Transverse colon (tissue), 4 donors: ENCODE results near the gene SPIRE2.

ENCODE experiments used
- EP300 ChIP-seq: sonication (generic); formaldehyde crosslinking; IDR thresholded peaks from one replicate; pipeline ENCODE4 v1.6.1; 2017; ENCODE audit warnings: antibody characterized with exemption, low read depth
- POLR2A ChIP-seq: fragments of 450-650 bp; IDR thresholded peaks from one replicate; pipeline ENCODE4 v1.6.1; 2016; ENCODE audit warnings: antibody characterized with exemption, mild to moderate bottlenecking, moderate library complexity
- POLR2AphosphoS5 ChIP-seq, 3 donors: sonication (generic); formaldehyde crosslinking; IDR thresholded peaks; one replicate each; pipeline ENCODE4 v1.6.1; 2016; ENCODE audit warnings: antibody characterized with exemption in 3 of 3
- TF ChIP-seq, protein P1 (sequence below), 5 experiments: fragments of 200-600 bp in 3 of 5; fragments of 450-650 bp in 2 of 5; sonication (generic) in 3 of 5; IDR thresholded peaks; 1 replicate in 2 of 5; 2 replicates in 3 of 5; pipeline ENCODE4 v1.5.1; 2016 to 2017; ENCODE audit warnings: antibody characterized with exemption in 5 of 5, inconsistent platforms in 3 of 5, mild to moderate bottlenecking in 2 of 5, moderate library complexity in 1 of 5

DNA sequence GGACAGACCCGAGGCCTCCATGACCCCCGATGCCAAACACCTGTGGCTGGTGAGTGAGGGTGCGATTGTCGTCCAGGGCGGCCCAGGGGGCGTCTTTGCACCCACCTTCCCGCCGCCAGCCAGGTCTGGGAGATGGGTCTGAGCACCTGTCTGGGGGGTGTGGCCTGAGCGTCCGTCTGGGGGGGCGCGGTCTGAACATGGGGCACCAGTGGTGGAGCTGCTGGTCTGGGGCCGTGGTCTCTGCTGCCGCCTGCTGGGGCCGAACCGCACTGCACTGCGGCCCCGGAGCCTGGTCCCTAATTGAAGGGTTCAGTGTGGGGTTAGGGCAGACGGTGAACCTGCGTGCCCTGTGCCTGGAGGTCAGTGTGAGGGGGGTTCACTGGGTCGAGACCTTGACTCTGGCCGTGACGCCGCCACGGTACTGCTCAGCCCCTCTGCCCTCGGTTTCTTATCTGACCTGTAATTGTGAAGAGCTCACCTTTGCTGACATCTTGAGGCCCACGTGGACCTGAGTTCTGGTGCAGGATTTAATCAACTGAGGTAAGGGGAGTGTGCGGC, 32.6 kb downstream of the SPIRE2 start:
- TF ChIP-seq, protein P1, sequence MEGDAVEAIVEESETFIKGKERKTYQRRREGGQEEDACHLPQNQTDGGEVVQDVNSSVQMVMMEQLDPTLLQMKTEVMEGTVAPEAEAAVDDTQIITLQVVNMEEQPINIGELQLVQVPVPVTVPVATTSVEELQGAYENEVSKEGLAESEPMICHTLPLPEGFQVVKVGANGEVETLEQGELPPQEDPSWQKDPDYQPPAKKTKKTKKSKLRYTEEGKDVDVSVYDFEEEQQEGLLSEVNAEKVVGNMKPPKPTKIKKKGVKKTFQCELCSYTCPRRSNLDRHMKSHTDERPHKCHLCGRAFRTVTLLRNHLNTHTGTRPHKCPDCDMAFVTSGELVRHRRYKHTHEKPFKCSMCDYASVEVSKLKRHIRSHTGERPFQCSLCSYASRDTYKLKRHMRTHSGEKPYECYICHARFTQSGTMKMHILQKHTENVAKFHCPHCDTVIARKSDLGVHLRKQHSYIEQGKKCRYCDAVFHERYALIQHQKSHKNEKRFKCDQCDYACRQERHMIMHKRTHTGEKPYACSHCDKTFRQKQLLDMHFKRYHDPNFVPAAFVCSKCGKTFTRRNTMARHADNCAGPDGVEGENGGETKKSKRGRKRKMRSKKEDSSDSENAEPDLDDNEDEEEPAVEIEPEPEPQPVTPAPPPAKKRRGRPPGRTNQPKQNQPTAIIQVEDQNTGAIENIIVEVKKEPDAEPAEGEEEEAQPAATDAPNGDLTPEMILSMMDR (IDR thresholded peaks at IDR 0.05) = peak; percentile 94 to 99 (median 98)
- TF ChIP-seq EP300 (no peak), POLR2AphosphoS5 (IDR thresholded peaks at IDR 0.05) (no peak), POLR2A (no peak)
